NT2/D1 (cell line): ENCODE results near the gene FUT1.
"Not testable (repeated sequence)": the region's sequence is repeated elsewhere in the genome, so short reads cannot be mapped to it uniquely, and the experiment has no call there.

ENCODE experiments used
- DNase-seq: peaks from one replicate; pipeline ENCODE4 v3.0.0-alpha.2; 2011; ENCODE audit warnings: low read depth, low spot score
- H3K27me3 ChIP-seq: 2 replicates; pipeline ENCODE4 v1.6.0; 2011; ENCODE audit warnings: mild to moderate bottlenecking; ENCODE audit not compliant: insufficient read length, insufficient read depth
- H3K36me3 ChIP-seq: 2 replicates; pipeline ENCODE4 v1.6.1; 2011; ENCODE audit warnings: mild to moderate bottlenecking, low read length, mixed read lengths; ENCODE audit not compliant: insufficient read depth, insufficient read length
- H3K4me1 ChIP-seq: 2 replicates; pipeline ENCODE4 v1.5.1; 2011; ENCODE audit not compliant: insufficient read depth, insufficient read length
- H3K4me3 ChIP-seq: 2 replicates; pipeline ENCODE4 v1.5.1; 2011; ENCODE audit warnings: low read depth; ENCODE audit not compliant: insufficient read length
- H3K9ac ChIP-seq: 2 replicates; pipeline ENCODE4 v1.6.0; 2011; ENCODE audit warnings: low read depth; ENCODE audit not compliant: insufficient read length
- H3K9me3 ChIP-seq: 2 replicates; pipeline ENCODE4 v1.5.1; 2011; ENCODE audit warnings: mild to moderate bottlenecking, low read length; ENCODE audit not compliant: insufficient read depth
- SUZ12 ChIP-seq: IDR thresholded peaks from 2 replicates; pipeline ENCODE4 v1.6.1; 2011; ENCODE audit not compliant: insufficient read length, insufficient read depth; ENCODE audit errors: extremely low read depth
- YY1 ChIP-seq: IDR thresholded peaks from 2 replicates; pipeline ENCODE4 v1.6.1; 2011; ENCODE audit not compliant: insufficient read length, insufficient read depth
- ZNF274 ChIP-seq: IDR thresholded peaks from 2 replicates; pipeline ENCODE4 v1.6.1; 2011; ENCODE audit warnings: mild to moderate bottlenecking, low read depth, low read length

The FUT1 gene

GRCh38 chr19:48718711-48719231 lies 33.7 kb downstream of the FUT1 start:
- TF ChIP-seq SUZ12, result no peak
- TF ChIP-seq YY1, result no peak
- no peak for TF ChIP-seq ZNF274
- no peak overlapping the region for H3K4me3 ChIP-seq
- no peak for DNase-seq
- H3K27me3 ChIP-seq, result no peaks in the 10 kb centered on the region
- peaks cover 8% of the 10 kb centered on the region for H3K4me1 ChIP-seq
- peak overlapping the region; percentile 53 for H3K9ac ChIP-seq
- H3K36me3 ChIP-seq, result no peaks in the 10 kb centered on the region
- no peaks in the 10 kb centered on the region for H3K9me3 ChIP-seq

DNA sequence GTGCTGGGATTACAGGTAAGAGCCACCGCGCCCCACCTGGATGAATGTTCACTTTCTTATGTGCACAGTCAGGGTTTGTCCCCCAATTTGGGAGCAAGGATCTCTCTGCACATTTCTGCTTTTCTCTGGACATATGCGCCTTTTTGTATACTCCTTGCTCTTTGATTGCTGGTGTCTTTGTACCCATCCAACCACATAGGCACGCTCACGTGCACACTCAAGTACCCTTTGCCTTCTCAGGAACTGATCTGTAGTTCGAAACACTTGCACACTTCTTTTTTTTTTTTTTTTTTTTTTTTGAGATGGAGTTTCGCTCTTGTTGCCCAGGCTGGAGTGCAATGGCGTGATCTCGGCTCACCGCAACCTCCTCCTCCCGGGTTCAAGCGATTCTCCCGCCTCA lies 34.3 kb downstream of the FUT1 start:
- not testable (repeated sequence) for H3K9ac ChIP-seq, H3K27me3 ChIP-seq, H3K9me3 ChIP-seq, H3K4me3 ChIP-seq, DNase-seq, H3K36me3 ChIP-seq, H3K4me1 ChIP-seq

DNA sequence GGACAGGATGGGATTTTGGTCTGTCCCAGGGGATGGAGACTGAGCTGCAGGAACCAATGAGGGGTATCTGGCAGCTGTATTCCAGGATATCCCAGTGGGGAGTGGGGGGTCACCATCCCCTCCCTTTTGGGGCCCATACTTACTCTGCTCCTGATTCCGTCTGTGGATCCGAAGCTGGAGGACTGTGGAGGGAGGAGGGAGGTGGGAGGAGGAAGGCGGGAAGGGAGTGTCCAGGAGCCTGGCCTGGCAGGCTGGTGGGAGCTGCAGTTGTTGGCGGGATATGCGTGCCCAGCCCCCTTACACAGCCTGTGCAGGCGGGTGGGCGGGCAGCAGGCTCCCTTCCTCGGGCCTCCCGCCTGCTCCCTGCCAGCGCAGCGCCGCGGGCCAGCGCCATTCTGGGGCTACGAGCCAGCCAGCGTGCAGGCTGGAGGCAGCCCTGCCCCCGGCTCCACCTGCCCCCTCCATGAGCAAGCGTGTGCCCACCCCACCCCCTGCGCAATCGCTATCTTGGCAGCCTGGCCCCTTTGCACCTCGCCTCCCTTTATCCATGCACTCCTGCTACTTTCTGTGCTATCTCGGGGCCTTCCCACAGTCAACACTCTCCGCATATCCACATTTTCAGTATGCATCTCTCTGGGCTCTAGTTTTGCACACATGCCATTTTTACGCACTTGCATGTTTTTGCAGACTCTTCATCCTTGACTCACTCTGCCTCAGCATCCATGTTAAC lies 35.7 kb downstream of the FUT1 start:
- Histone ChIP-seq H3K4me3 (no peak overlapping the region), H3K27me3 (no peaks in the 10 kb centered on the region), H3K9me3 (no peaks in the 10 kb centered on the region), H3K36me3 (no peaks in the 10 kb centered on the region), H3K4me1 (peaks cover 12% of the 10 kb centered on the region), H3K9ac (peak overlapping the region; percentile 61)
- DNase-seq, result no peak
- TF ChIP-seq YY1 (no peak), SUZ12 (no peak), ZNF274 (no peak)

DNA sequence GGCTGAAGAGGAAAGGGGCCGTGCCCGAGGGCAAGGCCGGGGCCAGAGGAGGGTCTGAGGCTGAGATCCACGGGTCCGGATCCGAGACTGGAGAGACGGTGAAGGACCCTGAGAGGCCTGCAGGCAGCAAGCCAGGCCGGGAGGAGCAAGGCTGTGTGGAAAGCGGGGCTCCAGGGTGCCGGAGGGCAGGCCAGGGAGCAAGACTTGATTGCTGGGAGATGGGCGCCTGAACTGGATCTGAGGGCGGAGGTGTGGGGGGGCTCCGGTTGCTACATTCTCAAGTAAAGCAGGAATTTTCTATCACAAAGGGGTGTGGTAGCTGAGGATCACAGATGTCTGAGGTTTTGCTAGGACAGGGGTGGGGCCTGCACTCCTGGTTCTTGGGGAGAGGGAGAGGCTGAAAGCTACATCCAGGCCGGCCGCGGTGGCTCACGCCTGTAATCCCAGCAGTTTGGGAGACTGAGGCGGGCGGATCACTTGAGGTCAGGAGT lies 36.7 kb downstream of the FUT1 start:
- Histone ChIP-seq H3K4me3 (no peak overlapping the region), H3K36me3 (no peaks in the 10 kb centered on the region), H3K27me3 (no peaks in the 10 kb centered on the region), H3K4me1 (peaks cover 12% of the 10 kb centered on the region), H3K9ac (no peak overlapping the region), H3K9me3 (peaks cover 7% of the 10 kb centered on the region; the same call in 1 of the 2 replicates)
- TF ChIP-seq ZNF274 (no peak), YY1 (no peak)
- DNase-seq, result no peak

DNA sequence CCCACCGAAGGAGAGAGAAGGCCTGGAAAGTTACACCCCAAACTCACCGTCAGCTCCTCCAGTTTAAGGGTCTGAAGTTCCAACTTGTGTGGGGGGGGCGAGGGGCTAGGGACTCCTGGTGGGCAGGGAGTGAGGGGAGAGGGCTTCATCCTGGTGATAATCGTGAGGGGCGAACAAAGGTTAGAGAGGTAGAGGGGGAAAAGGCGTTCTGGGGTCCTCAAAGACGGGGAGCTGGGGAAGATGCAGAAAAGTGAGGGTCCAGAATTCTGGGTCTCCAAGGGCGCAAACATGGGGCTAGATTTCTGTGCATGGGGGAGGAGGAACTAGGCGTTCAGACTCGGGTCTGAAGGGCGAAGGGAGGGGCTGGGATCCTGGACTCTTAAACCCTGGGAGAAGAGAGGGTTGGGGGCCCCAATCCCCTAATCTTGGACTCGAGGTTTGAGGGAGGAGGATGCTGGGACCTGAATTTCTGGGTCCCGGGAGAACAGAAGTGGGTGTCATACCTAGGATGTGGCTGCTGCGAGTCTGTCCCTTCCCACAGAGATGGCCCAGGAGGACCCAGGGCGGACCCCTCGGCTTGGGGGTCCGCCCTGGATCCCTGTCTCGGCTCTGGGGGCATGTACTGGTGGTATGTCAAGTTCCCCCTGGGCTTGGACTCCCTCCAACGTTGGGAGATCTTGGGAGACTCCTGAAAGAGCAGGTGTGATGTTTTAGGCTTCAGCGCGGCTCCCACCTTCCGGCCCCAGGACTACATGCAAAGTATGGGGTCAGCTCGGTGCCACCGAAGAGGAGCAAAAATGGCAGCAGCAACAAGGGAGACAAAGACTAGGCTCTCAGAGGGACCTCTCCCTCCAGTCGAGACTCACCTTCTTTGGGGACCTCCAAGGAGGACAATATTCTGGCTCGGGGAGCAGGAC lies 37.4 kb downstream of the FUT1 start:
- Histone ChIP-seq H3K4me1 (peaks cover 12% of the 10 kb centered on the region), H3K27me3 (no peaks in the 10 kb centered on the region), H3K4me3 (peak overlapping the region; percentile 38)

GRCh38 chr19:48713864-48714755 lies 38.3 kb downstream of the FUT1 start:
- peak overlapping the region; percentile 73 for H3K4me3 ChIP-seq
- no peaks in the 10 kb centered on the region for H3K27me3 ChIP-seq
- H3K4me1 ChIP-seq, result peaks cover 8% of the 10 kb centered on the region
- no peaks in the 10 kb centered on the region for H3K36me3 ChIP-seq
- DNase-seq, result peak; percentile 93
- no peak for TF ChIP-seq ZNF274
- no peak for TF ChIP-seq YY1
- no peak for TF ChIP-seq SUZ12
- peaks cover 9% of the 10 kb centered on the region; the same call in 1 of the 2 replicates for H3K9me3 ChIP-seq
- H3K9ac ChIP-seq, result peak overlapping the region; percentile 85

More for the DNA sequence above, 37.4 kb downstream of the FUT1 start:
- TF ChIP-seq YY1 (no peak), ZNF274 (no peak), SUZ12 (no peak)
- H3K9ac ChIP-seq, result peak overlapping the region; percentile 79
- peaks cover 9% of the 10 kb centered on the region; the same call in 1 of the 2 replicates for H3K9me3 ChIP-seq
- DNase-seq, result no peak
- H3K36me3 ChIP-seq, result no peaks in the 10 kb centered on the region
